GM19035 (cell line): ENCODE measurements around the gene CEP104.

Experiments used
- ATAC-seq: cut with Tn5 transposase; IDR thresholded peaks from one replicate; pipeline ENCODE4 v1.9.1; 2021; ENCODE audit not compliant: unreplicated experiment

The CEP104 gene

GRCh38 chr1:3767328-3767925, 89.6 kb downstream of the CEP104 start:
- ATAC-seq, result no peak

GRCh38 chr1:3763351-3764125, 93.5 kb downstream of the CEP104 start:
- no peak for ATAC-seq

GRCh38 chr1:3762873-3763228, 94.2 kb downstream of the CEP104 start:
- no peak for ATAC-seq

GRCh38 chr1:3762151-3762872, 94.7 kb downstream of the CEP104 start:
- no peak for ATAC-seq
